Right ventricle myocardium inferior (tissue), 1 donor: ENCODE results near the gene INSL4. TPM values are rescaled to one million over a fixed set of nuclear protein-coding genes. Genes with fewer than 3 reads are reported as not detected.

Experiments used
- ATAC-seq: fragments of 200-7000 bp; cut with Tn5 transposase; one replicate; pipeline ENCODE4 v1.9.1; 2020; ENCODE audit warnings: mild to moderate bottlenecking, moderate library complexity
- DNase-seq: peaks from one replicate; pipeline ENCODE4 v3.0.0; 2021; ENCODE audit errors: missing footprints
- intact Hi-C: fragments of 100-400 bp; cut with DNase I; formaldehyde crosslinking; loops from one replicate; pipeline ENCODE4 v1.11.0; 2022
- long read RNA-seq: library from polyadenylated mRNA; unstranded; transcript quantifications from one replicate; pipeline ENCODE4 v2.0.0, GENCODE V29; 2021
- total RNA-seq: library from RNA; stranded (reverse); fragmentation: NEBNext Ultra II Directional; extraction: Animal tissue kit (Norgen Biotek cat#: 25700); gene quantifications from one replicate; pipeline ENCODE4 v1.2.1, GENCODE V29; 2021
- donor health status: DM: no; HTN: yes; CAD: no; lungs with severe emphysema.

The INSL4 gene
- not detected for total RNA-seq
- long read RNA-seq: 0 reads

GRCh38 chr9:5231212-5231611, at the start of gene INSL4:
INSL4 (plus strand) TSS chr9:5231419; CDS start chr9:5231524, 105 bp downstream.
- DNase-seq (no peak), ATAC-seq (no peak)
- intact Hi-C loops: no loop called here

GRCh38 chr9:5184776-5185175, 46.4 kb upstream of the INSL4 start:
- intact Hi-C loops: loop anchor here (5.0 kb wide), 1 partner anchor 258 kb away; no protein-coding TSS in a partner anchor
- no peak for ATAC-seq
- no peak for DNase-seq

- ATAC-seq (no peak), DNase-seq (peak; percentile 73)
- intact Hi-C loops: loop anchor here (5.0 kb wide), 1 partner anchor 257 kb away; no protein-coding TSS in a partner anchor
Observed at GRCh38 chr9:5185220-5185840, 45.9 kb upstream of the INSL4 start, which contains the start of gene INSL6. INSL6 (minus strand) TSS chr9:5185639; CDS start chr9:5185602, 37 bp downstream.

GRCh38 chr9:5186416-5187169, 44.6 kb upstream of the INSL4 start:
- DNase-seq (no peak), ATAC-seq (peak; percentile 60)
- intact Hi-C loops: loop anchor here (2.0 to 5.0 kb wide), 2 partner anchors 256 to 414 kb away; no protein-coding TSS in a partner anchor

- intact Hi-C loops: loop anchor here (5.0 kb wide), 1 partner anchor 254 kb away; no protein-coding TSS in a partner anchor
- ATAC-seq (no peak), DNase-seq (no peak)
Observed at GRCh38 chr9:5188060-5188984, 42.9 kb upstream of the INSL4 start.

GRCh38 chr9:5191985-5192384, 39.2 kb upstream of the INSL4 start:
- ATAC-seq (no peak), DNase-seq (no peak)
- intact Hi-C loops: no loop called here

GRCh38 chr9:5193345-5193744, 37.9 kb upstream of the INSL4 start:
- ATAC-seq (no peak), DNase-seq (no peak)
- intact Hi-C loops: no loop called here

GRCh38 chr9:5195463-5195862, 35.8 kb upstream of the INSL4 start:
- DNase-seq: no peak
- no peak for ATAC-seq
- intact Hi-C loops: no loop called here

- ATAC-seq (no peak), DNase-seq (no peak)
- intact Hi-C loops: no loop called here
Observed at GRCh38 chr9:5205071-5205470, 26.1 kb upstream of the INSL4 start.

- DNase-seq: no peak
- ATAC-seq: no peak
- intact Hi-C loops: no loop called here
Observed at GRCh38 chr9:5230554-5230953, 665 bp upstream of the INSL4 start.

- no peak for ATAC-seq
- intact Hi-C loops: no loop called here
- DNase-seq: no peak
Observed at GRCh38 chr9:5263351-5264218, 32.4 kb downstream of the INSL4 start.

- intact Hi-C loops: no loop called here
- DNase-seq: no peak
- ATAC-seq: no peak
Observed at GRCh38 chr9:5264219-5264595, 33.0 kb downstream of the INSL4 start.

- no peak for DNase-seq
- intact Hi-C loops: no loop called here
- no peak for ATAC-seq
Observed at GRCh38 chr9:5265939-5266338, 34.7 kb downstream of the INSL4 start.

- intact Hi-C loops: no loop called here
- ATAC-seq: no peak
- DNase-seq: no peak
Observed at GRCh38 chr9:5269249-5269715, 38.1 kb downstream of the INSL4 start.

- ATAC-seq: no peak
- DNase-seq: no peak
Observed at GRCh38 chr9:5274770-5275169, 43.6 kb downstream of the INSL4 start.

GRCh38 chr9:5278486-5278885, 47.3 kb downstream of the INSL4 start:
- no peak for DNase-seq
- intact Hi-C loops: no loop called here
- no peak for ATAC-seq

More at GRCh38 chr9:5274770-5275169, 43.6 kb downstream of the INSL4 start:
- intact Hi-C loops: no loop called here
